DOHH2 (cell line): ENCODE data around the gene AKAP13.

ENCODE experiments used
- EZH2phosphoT487 ChIP-seq: fragments of 200-600 bp; sonication (generic); IDR thresholded peaks from 2 replicates; pipeline ENCODE4 v1.6.1; 2017; ENCODE audit warnings: borderline replicate concordance, mild to moderate bottlenecking, antibody characterized with exemption, low read length, moderate library complexity, mixed read lengths
- TF ChIP-seq, protein P1 (sequence below): fragments of 200-600 bp; sonication (generic); IDR thresholded peaks from one replicate; pipeline ENCODE4 v1.5.1; 2014; ENCODE audit warnings: antibody characterized with exemption, mild to moderate bottlenecking, low read depth, low read length; ENCODE audit not compliant: poor library complexity, severe bottlenecking

DNA sequence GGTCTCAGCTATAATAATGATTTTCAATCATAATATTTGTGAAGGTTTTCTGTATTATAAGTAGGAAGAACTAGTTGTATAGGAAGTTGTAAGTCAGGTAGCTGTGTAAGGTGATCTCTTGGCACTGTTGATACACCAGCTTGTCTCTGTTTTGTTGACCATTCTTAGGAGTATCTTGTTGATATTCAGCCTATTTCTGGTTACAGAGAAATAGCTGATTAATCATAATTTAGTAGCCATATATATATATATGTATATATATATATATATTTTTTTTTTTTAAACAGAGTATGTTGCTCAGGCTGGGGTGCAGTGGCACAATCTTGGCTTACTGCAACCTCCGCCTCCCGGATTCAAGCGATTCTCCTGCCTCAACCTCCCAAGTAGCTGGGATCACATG, 20.2 kb downstream of the AKAP13 start:
- TF ChIP-seq, protein P1, sequence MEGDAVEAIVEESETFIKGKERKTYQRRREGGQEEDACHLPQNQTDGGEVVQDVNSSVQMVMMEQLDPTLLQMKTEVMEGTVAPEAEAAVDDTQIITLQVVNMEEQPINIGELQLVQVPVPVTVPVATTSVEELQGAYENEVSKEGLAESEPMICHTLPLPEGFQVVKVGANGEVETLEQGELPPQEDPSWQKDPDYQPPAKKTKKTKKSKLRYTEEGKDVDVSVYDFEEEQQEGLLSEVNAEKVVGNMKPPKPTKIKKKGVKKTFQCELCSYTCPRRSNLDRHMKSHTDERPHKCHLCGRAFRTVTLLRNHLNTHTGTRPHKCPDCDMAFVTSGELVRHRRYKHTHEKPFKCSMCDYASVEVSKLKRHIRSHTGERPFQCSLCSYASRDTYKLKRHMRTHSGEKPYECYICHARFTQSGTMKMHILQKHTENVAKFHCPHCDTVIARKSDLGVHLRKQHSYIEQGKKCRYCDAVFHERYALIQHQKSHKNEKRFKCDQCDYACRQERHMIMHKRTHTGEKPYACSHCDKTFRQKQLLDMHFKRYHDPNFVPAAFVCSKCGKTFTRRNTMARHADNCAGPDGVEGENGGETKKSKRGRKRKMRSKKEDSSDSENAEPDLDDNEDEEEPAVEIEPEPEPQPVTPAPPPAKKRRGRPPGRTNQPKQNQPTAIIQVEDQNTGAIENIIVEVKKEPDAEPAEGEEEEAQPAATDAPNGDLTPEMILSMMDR = no peak
- no peak for TF ChIP-seq EZH2phosphoT487
